Astrocyte of the cerebellum (primary cell): ENCODE data around the gene SLC6A5.

ENCODE experiments used
- DNase-seq: peaks from one replicate; pipeline ENCODE4 v3.0.0-alpha.2; 2011; ENCODE audit warnings: low read depth
- H3K4me3 ChIP-seq: 2 replicates; pipeline ENCODE4 v1.5.1; 2011; ENCODE audit warnings: mild to moderate bottlenecking, low read depth, low read length, moderate library complexity
- in situ Hi-C: cut with HindIII; loops from 2 replicates; pipeline ENCODE4 v1.10.0; 2017; ENCODE audit warnings: low sequenced_read_pairs
- TF ChIP-seq, protein P1 (sequence below): IDR thresholded peaks from 2 replicates; pipeline ENCODE4 v1.5.1; 2012; ENCODE audit warnings: low read length, low read depth, moderate library complexity, mild to moderate bottlenecking; ENCODE audit errors: missing control alignments

Gene SLC6A5

DNA sequence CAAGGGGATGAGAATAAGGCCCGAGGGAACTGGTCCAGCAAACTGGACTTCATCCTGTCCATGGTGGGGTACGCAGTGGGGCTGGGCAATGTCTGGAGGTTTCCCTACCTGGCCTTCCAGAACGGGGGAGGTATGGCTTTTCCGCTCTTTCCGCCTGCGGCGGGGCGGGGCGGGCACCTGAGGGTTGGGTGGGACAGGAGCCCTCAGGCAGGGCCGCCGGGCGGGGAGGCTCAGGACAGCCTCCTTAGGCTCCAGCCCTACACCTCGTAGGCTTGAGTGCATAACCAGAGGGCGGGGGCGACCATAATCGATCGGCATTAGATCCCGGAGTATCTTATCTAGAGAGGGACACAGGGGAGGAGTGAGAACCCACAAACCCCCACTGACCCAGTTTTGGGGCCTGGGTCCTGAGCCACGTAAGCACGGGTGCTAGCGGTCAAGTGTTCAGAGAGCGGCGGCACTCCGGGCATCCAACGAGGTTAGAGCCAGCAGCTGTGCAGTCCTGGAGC, 4.9 kb downstream of the SLC6A5 start:
- no peak overlapping the region for H3K4me3 ChIP-seq
- DNase-seq, result no peak
- TF ChIP-seq, protein P1, sequence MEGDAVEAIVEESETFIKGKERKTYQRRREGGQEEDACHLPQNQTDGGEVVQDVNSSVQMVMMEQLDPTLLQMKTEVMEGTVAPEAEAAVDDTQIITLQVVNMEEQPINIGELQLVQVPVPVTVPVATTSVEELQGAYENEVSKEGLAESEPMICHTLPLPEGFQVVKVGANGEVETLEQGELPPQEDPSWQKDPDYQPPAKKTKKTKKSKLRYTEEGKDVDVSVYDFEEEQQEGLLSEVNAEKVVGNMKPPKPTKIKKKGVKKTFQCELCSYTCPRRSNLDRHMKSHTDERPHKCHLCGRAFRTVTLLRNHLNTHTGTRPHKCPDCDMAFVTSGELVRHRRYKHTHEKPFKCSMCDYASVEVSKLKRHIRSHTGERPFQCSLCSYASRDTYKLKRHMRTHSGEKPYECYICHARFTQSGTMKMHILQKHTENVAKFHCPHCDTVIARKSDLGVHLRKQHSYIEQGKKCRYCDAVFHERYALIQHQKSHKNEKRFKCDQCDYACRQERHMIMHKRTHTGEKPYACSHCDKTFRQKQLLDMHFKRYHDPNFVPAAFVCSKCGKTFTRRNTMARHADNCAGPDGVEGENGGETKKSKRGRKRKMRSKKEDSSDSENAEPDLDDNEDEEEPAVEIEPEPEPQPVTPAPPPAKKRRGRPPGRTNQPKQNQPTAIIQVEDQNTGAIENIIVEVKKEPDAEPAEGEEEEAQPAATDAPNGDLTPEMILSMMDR, result no peak
- in situ Hi-C loops, result no loop called here

DNA sequence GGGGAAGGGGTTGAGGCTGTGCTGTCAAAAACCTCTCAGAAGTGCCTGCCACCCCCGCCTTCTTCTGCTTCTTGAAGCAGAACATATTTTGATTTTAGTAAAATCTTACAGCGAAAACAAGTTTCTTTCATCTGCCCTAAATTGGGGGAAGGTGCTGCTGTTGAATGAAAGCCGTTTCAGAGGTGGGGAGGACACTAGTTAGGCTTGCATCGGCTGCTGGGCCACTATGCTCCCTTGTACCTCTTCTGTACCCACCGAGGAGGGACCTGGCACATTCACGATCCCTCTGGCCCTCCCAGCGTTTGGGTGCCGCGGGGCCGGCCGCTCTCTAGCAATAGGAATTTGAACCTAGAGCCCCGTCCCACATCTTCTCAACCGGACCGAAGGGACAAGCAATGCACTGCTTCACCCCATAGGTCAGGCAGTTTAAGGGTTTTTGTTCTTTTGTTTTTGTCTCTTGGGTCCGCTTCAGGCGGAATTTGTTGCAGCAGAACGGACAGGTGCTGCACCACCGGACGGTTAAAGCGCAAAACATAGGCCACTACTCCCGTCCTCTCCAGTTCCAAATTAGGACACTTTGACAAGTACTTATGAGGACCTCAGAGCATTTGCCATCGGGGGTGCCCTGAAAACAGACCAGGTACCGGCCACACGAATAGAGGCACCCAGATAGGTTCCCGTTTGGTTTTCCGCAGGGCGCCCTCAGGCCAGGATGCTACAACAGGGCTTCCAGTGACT, 5.6 kb downstream of the SLC6A5 start:
- TF ChIP-seq, protein P1, result no peak
- DNase-seq, result no peak
- no peak overlapping the region for H3K4me3 ChIP-seq
- in situ Hi-C loops, result no loop called here

DNA sequence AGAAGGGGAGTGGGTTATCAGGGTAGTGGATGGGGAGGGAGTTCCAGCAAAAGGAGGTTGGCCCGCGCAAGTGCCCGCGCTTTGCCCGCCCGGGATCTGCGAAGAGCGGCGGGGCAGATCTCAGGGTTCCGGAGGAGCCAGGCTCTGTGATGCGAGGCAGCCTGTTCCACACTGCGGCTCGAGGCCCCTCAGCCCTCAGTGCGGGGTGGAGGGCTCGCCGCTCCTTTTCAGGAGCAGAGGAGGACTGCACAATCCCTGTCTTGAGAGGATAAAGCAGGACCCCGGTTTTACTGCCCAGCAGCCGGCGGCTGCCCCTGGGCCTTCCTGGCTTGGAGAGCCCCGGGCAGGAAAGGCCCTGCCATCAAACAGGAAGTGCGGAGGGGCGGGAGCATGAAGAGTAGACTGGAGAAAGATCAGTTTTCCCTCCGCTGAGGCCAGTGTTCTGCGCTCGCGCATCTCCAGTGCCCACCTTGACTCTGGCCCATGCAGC, 6.2 kb downstream of the SLC6A5 start:
- no peak overlapping the region for H3K4me3 ChIP-seq
- in situ Hi-C loops, result no loop called here
- no peak for DNase-seq
- TF ChIP-seq, protein P1, result no peak

DNA sequence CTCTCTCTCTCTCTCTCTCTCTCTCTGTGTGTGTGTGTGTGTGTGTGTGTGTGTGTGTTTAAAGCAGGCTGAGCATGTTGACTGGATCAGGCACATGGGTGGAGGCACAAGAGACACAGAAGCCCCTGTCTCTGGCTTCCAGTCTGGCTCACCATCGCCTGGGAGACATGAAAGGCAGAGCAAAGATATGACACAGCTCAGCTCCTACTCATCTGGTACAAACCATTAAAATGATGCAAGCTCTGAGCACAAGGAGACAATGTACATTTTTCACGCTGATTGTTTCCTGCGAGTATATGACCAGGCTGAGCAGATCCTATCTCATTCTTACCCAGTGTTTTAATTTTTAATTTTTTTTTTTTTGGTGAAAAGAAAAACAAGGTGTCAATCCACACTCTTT, 9.5 kb downstream of the SLC6A5 start:
- TF ChIP-seq, protein P1, result no peak
- in situ Hi-C loops, result no loop called here
- no peak for DNase-seq
- H3K4me3 ChIP-seq, result no peak overlapping the region

DNA sequence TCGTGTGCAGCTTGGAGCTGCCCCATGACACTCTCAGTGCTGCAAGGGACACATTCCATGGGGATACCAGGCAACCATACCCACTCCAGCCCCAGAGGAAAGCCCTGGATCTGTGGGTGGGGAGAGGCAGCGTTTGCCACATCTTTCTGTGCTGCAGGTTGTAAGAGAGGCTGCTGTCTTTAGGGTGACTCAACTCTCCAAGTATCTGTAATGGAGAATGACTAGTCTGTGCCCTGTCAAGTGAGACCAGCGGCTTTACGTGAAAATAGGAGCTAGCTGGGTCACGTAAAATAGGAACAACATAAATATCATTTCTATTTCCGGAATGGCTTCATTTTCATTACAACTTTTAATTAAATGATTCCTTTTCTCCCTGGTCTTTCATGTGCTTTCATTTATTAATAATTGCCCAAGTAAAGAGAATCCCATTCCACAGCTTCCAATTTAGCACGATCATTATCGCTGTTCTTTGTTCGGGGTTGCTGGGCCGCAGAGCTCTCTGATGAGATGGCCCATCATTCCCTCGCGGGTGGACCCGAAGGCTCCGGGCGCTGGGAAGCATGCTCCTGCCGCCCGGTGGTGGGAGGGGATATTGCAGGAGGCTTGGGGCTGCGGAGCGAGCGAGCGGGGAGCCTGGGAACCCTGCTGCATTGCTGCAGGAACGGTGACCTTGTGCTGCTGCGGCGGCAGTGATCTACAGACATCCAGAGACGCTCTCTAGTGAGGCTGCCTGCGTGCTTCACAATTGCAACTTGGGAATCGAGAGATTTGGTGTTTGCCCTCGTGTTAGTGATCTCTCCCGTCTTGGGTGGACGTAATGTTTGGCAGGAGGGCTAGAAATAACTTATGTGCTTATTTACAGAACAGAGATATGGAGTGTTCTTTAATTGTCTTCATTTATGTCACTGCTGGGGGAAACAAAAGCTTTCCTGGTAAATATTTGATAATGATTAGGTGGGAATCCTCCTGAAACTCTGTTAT, 10.6 kb downstream of the SLC6A5 start:
- H3K4me3 ChIP-seq, result no peak overlapping the region
- in situ Hi-C loops, result no loop called here

DNA sequence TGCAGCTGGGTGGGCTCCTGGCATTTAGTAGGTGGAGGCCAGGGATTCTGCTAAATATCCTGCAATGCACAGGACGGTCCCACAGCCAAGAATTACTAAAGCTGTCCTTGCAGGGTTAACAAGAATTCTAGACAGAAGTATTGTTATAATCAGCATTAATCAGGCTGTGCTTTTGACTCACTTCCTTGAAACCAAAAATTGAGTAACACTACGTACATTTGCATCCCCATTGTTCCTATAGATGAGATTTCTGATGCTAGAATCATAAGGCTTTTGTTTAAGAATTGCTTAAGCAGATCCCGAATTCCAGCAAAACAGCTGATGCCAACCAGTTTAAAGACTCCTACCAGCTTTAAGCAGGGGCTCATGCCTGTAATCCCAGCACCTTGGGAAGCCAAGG, 11.4 kb downstream of the SLC6A5 start:
- in situ Hi-C loops, result no loop called here
- TF ChIP-seq, protein P1, result no peak
- no peak for DNase-seq
- H3K4me3 ChIP-seq, result no peak overlapping the region

More for the DNA sequence above, 10.6 kb downstream of the SLC6A5 start:
- peak; percentile 3 for DNase-seq
- TF ChIP-seq, protein P1, result peak; percentile 96
